ENCODE results near the gene GMFB. TPM values are rescaled to one million over a fixed set of nuclear protein-coding genes. Genes with fewer than 3 reads are reported as not detected.

GMFB gene
- total RNA-seq, 2 donors from 2014 or later, result 64.9 to 77.3 TPM

GRCh38 chr14:54498095-54498531 lies 9.3 kb upstream of the GMFB start:
- intact Hi-C loops (cut with DNase I, micrococcal nuclease), result no loop called here
- peak in 1 of 2 donors; percentile 40 for DNase-seq
- peak; percentile 57 for ATAC-seq

GRCh38 chr14:54497224-54497623 lies 8.4 kb upstream of the GMFB start:
- intact Hi-C loops (cut with DNase I, micrococcal nuclease), result no loop called here
- no peak for ATAC-seq
- DNase-seq, result no peak

- peak; percentile 9 for ATAC-seq
- peak; percentile 37 to 39 for DNase-seq
- intact Hi-C loops (cut with DNase I, micrococcal nuclease), result no loop called here
Measured at GRCh38 chr14:54493293-54493692, 4.5 kb upstream of the GMFB start.

- no peak for ATAC-seq
- DNase-seq, result no peak
- intact Hi-C loops (cut with DNase I, micrococcal nuclease), result no loop called here
Measured at GRCh38 chr14:54490445-54491175, 1.8 kb upstream of the GMFB start.

GRCh38 chr14:54489731-54490444 lies 1.1 kb upstream of the GMFB start:
- intact Hi-C loops (cut with DNase I, micrococcal nuclease), result no loop called here
- DNase-seq (no peak), ATAC-seq (no peak)

- intact Hi-C loops (cut with DNase I, micrococcal nuclease), result no loop called here
Measured at GRCh38 chr14:54489318-54489683, 521 bp upstream of the GMFB start.

GRCh38 chr14:54488318-54488645 lies 498 bp downstream of the GMFB start:
- ATAC-seq, result peak; percentile 23
- no peak for DNase-seq
- intact Hi-C loops (cut with DNase I, micrococcal nuclease), result no loop called here

More at GRCh38 chr14:54489318-54489683, 521 bp upstream of the GMFB start:
- ATAC-seq, result no peak
- no peak for DNase-seq

GRCh38 chr14:54487771-54488170 lies 1.0 kb downstream of the GMFB start:
- DNase-seq, result no peak
- ATAC-seq, result peak; percentile 46
- intact Hi-C loops (cut with DNase I, micrococcal nuclease), result no loop called here

- ATAC-seq (no peak), DNase-seq (no peak)
- intact Hi-C loops (cut with DNase I, micrococcal nuclease), result no loop called here
Measured at GRCh38 chr14:54486685-54487084, 2.1 kb downstream of the GMFB start.

- ATAC-seq, result no peak
- intact Hi-C loops (cut with DNase I, micrococcal nuclease), result no loop called here
- no peak for DNase-seq
Measured at GRCh38 chr14:54483846-54484245, 4.9 kb downstream of the GMFB start.

- intact Hi-C loops (cut with DNase I, micrococcal nuclease), result no loop called here
- DNase-seq (no peak), ATAC-seq (peak; percentile 82)
Measured at GRCh38 chr14:54483073-54483745, 5.6 kb downstream of the GMFB start.

GRCh38 chr14:54481695-54482094 lies 7.1 kb downstream of the GMFB start:
- ATAC-seq (no peak), DNase-seq (no peak)
- intact Hi-C loops (cut with DNase I, micrococcal nuclease), result no loop called here

- no peak for DNase-seq
- intact Hi-C loops (cut with DNase I, micrococcal nuclease), result no loop called here
- no peak for ATAC-seq
Measured at GRCh38 chr14:54480830-54481562, 7.8 kb downstream of the GMFB start.

- intact Hi-C loops (cut with DNase I, micrococcal nuclease), result no loop called here
- DNase-seq (no peak), ATAC-seq (no peak)
Measured at GRCh38 chr14:54478636-54479215, 10.1 kb downstream of the GMFB start.

- ATAC-seq, result no peak
- intact Hi-C loops (cut with DNase I, micrococcal nuclease), result no loop called here
- no peak for DNase-seq
Measured at GRCh38 chr14:54475911-54476310, 12.9 kb downstream of the GMFB start.

GRCh38 chr14:54475187-54475899 lies 13.4 kb downstream of the GMFB start:
- intact Hi-C loops (cut with DNase I, micrococcal nuclease), result no loop called here
- ATAC-seq, result no peak
- no peak for DNase-seq

- ATAC-seq (peak; percentile 60), DNase-seq (no peak)
- intact Hi-C loops (cut with DNase I, micrococcal nuclease), result no loop called here
Measured at GRCh38 chr14:54474232-54474793, 14.5 kb downstream of the GMFB start.

- no peak for DNase-seq
- intact Hi-C loops (cut with DNase I, micrococcal nuclease), result no loop called here
- no peak for ATAC-seq
Measured at GRCh38 chr14:54472315-54472714, 16.5 kb downstream of the GMFB start.
